Measurements from ENCODE around the gene SFMBT2.

DNA sequence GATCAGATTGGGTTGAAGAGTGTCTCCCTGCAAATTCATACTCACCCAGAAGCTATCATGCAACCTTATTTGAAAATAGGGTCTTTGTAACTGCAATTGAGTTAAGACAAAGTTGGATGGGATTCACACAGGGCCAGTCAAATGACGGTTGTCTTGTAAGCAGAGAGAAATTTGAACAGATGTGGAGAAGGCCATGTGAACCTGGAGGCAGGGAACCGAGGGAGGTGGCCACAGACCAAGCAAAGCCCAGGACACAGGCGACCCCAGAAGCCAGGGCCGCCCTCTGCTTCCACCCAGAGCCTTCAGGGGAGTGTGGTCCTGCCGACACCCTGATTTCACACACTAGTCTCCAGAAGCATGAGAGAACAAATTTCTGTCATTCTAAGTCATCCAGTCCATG is 140.8 kb downstream of the SFMBT2 start:
- TF ChIP-seq, protein P1, sequence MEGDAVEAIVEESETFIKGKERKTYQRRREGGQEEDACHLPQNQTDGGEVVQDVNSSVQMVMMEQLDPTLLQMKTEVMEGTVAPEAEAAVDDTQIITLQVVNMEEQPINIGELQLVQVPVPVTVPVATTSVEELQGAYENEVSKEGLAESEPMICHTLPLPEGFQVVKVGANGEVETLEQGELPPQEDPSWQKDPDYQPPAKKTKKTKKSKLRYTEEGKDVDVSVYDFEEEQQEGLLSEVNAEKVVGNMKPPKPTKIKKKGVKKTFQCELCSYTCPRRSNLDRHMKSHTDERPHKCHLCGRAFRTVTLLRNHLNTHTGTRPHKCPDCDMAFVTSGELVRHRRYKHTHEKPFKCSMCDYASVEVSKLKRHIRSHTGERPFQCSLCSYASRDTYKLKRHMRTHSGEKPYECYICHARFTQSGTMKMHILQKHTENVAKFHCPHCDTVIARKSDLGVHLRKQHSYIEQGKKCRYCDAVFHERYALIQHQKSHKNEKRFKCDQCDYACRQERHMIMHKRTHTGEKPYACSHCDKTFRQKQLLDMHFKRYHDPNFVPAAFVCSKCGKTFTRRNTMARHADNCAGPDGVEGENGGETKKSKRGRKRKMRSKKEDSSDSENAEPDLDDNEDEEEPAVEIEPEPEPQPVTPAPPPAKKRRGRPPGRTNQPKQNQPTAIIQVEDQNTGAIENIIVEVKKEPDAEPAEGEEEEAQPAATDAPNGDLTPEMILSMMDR (IDR thresholded peaks at IDR 0.05), result no peak
- TF ChIP-seq SP1 (CRISPR knock-in tag; conservative IDR thresholded peaks at IDR 0.05) (no peak), RELA (CRISPR knock-in tag; IDR thresholded peaks at IDR 0.05; ENCODE audit: borderline replicate concordance) (no peak), JUN (CRISPR knock-in tag; IDR thresholded peaks at IDR 0.05) (no peak), NR3C1 (CRISPR knock-in tag; conservative IDR thresholded peaks at IDR 0.05; ENCODE audit: low read depth) (no peak), SMAD4 (CRISPR knock-in tag; IDR thresholded peaks at IDR 0.05) (no peak), TP53 (CRISPR knock-in tag; IDR thresholded peaks at IDR 0.05) (no peak), TEAD1 (CRISPR knock-in tag; IDR thresholded peaks at IDR 0.05) (no peak), SMAD3 (CRISPR knock-in tag; IDR thresholded peaks at IDR 0.05; ENCODE audit: borderline replicate concordance) (no peak), FOXK1 (CRISPR knock-in tag; IDR thresholded peaks at IDR 0.05) (no peak)
- TF ChIP-seq, protein P2, sequence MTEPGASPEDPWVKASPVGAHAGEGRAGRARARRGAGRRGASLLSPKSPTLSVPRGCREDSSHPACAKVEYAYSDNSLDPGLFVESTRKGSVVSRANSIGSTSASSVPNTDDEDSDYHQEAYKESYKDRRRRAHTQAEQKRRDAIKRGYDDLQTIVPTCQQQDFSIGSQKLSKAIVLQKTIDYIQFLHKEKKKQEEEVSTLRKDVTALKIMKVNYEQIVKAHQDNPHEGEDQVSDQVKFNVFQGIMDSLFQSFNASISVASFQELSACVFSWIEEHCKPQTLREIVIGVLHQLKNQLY (CRISPR knock-in tag; IDR thresholded peaks at IDR 0.05), result no peak
- TF ChIP-seq, protein P3, sequence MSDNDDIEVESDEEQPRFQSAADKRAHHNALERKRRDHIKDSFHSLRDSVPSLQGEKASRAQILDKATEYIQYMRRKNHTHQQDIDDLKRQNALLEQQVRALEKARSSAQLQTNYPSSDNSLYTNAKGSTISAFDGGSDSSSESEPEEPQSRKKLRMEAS (CRISPR knock-in tag; IDR thresholded peaks at IDR 0.05), result no peak
- TF ChIP-seq, protein P4, sequence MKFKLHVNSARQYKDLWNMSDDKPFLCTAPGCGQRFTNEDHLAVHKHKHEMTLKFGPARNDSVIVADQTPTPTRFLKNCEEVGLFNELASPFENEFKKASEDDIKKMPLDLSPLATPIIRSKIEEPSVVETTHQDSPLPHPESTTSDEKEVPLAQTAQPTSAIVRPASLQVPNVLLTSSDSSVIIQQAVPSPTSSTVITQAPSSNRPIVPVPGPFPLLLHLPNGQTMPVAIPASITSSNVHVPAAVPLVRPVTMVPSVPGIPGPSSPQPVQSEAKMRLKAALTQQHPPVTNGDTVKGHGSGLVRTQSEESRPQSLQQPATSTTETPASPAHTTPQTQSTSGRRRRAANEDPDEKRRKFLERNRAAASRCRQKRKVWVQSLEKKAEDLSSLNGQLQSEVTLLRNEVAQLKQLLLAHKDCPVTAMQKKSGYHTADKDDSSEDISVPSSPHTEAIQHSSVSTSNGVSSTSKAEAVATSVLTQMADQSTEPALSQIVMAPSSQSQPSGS (CRISPR knock-in tag; IDR thresholded peaks at IDR 0.05; ENCODE audit: borderline replicate concordance, low read depth), result no peak
- TF ChIP-seq, protein P5, sequence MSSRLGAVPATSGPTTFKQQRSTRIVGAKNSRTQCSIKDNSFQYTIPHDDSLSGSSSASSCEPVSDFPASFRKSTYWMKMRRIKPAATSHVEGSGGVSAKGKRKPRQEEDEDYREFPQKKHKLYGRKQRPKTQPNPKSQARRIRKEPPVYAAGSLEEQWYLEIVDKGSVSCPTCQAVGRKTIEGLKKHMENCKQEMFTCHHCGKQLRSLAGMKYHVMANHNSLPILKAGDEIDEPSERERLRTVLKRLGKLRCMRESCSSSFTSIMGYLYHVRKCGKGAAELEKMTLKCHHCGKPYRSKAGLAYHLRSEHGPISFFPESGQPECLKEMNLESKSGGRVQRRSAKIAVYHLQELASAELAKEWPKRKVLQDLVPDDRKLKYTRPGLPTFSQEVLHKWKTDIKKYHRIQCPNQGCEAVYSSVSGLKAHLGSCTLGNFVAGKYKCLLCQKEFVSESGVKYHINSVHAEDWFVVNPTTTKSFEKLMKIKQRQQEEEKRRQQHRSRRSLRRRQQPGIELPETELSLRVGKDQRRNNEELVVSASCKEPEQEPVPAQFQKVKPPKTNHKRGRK (CRISPR knock-in tag; IDR thresholded peaks at IDR 0.05; ENCODE audit: borderline replicate concordance), result no peak
